MCF 10A (cell line): Measurements from ENCODE around the gene DAAM1. TPM values are rescaled to one million over a fixed set of nuclear protein-coding genes. Genes with fewer than 3 reads are reported as not detected.

ENCODE experiments used
- BruUV-seq: library from RNA; stranded (reverse); fragments of 400-500 nt; replicated peaks from 2 replicates; lab custom pipeline; 2021; lab: Mats Ljungman, UMichigan
- CTCF ChIA-PET: fragments of 300-600 bp; sonication (Branson Sonifier 250); formaldehyde crosslinking; extraction: SDS; loops from one replicate; lab custom pipeline; 2021; ENCODE audit warnings: antibody characterized with exemption, inconsistent platforms; lab: Yijun Ruan, JAX
- POLR2A ChIA-PET: fragments of 300-600, 350-650 bp; sonication (Branson Sonifier 250); formaldehyde crosslinking; extraction: SDS; loops from one replicate; lab custom pipeline; 2020; ENCODE audit warnings: antibody characterized with exemption, inconsistent platforms; lab: Yijun Ruan, JAX
- DNase-seq: peaks from one replicate; pipeline ENCODE4 v3.0.0-alpha.2; 2018; ENCODE audit not compliant: unreplicated experiment
- H3K27ac Mint-ChIP-seq: one replicate; pipeline ENCODE4 v1.8.0; 2022; ENCODE audit warnings: mild to moderate bottlenecking, low read depth, mixed read lengths; ENCODE audit not compliant: unreplicated experiment
- H3K27me3 Mint-ChIP-seq: one replicate; pipeline ENCODE4 v1.8.0; 2022; ENCODE audit warnings: mixed read lengths; ENCODE audit not compliant: insufficient read depth, unreplicated experiment
- H3K36me3 Mint-ChIP-seq: one replicate; pipeline ENCODE4 v1.8.0; 2022; ENCODE audit warnings: mild to moderate bottlenecking, moderate library complexity, mixed read lengths; ENCODE audit not compliant: insufficient read depth, unreplicated experiment
- H3K4me1 Mint-ChIP-seq: one replicate; pipeline ENCODE4 v1.8.0; 2022; ENCODE audit warnings: mixed read lengths; ENCODE audit not compliant: insufficient read depth, unreplicated experiment
- H3K4me3 Mint-ChIP-seq: one replicate; pipeline ENCODE4 v1.8.0; 2022; ENCODE audit warnings: mild to moderate bottlenecking, moderate library complexity, mixed read lengths; ENCODE audit not compliant: unreplicated experiment
- H3K9me3 Mint-ChIP-seq: one replicate; pipeline ENCODE4 v1.8.0; 2022; ENCODE audit warnings: mixed read lengths; ENCODE audit not compliant: unreplicated experiment
- intact Hi-C: fragments of 100-400 bp; cut with micrococcal nuclease; formaldehyde crosslinking; loops from 2 replicates; pipeline ENCODE4 v1.14.1; 2022
- total RNA-seq: library from RNA; stranded (reverse); gene quantifications from 2 replicates; pipeline ENCODE4 v1.2.3, GENCODE V29; 2022
- TF ChIP-seq, protein P1 (sequence below): fragments of 200-600 bp; IDR thresholded peaks from one replicate; pipeline ENCODE4 v1.8.0; 2022; ENCODE audit warnings: antibody characterized with exemption, mild to moderate bottlenecking; ENCODE audit not compliant: unreplicated experiment

The DAAM1 gene
- total RNA-seq, 1 experiment from 2014 or later: 27.4 TPM

DNA sequence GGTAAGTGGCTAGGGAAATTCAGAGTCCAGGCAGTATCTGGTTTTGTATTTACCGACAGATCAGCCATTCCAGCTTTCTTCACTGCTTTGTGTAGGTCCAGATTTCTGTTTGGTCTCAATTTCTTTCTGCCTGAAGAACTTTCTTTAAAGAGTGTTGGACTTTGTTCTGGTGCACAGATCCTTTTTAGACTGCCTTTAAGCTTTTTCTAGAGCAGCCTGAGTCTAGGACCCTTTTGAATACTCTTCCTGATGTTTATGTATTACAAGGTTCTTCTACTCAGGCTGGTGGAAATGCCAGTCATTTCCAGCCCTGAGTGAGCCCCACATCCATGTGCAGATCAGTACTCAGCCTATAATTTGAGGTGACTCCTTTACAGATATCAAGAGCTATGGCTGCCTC is 54.7 kb downstream of the DAAM1 start:
- H3K4me3 Mint-ChIP-seq: no peak overlapping the region
- no peaks in the 10 kb centered on the region for H3K36me3 Mint-ChIP-seq
- H3K4me1 Mint-ChIP-seq: peaks cover 6% of the 10 kb centered on the region
- TF ChIP-seq, protein P1, sequence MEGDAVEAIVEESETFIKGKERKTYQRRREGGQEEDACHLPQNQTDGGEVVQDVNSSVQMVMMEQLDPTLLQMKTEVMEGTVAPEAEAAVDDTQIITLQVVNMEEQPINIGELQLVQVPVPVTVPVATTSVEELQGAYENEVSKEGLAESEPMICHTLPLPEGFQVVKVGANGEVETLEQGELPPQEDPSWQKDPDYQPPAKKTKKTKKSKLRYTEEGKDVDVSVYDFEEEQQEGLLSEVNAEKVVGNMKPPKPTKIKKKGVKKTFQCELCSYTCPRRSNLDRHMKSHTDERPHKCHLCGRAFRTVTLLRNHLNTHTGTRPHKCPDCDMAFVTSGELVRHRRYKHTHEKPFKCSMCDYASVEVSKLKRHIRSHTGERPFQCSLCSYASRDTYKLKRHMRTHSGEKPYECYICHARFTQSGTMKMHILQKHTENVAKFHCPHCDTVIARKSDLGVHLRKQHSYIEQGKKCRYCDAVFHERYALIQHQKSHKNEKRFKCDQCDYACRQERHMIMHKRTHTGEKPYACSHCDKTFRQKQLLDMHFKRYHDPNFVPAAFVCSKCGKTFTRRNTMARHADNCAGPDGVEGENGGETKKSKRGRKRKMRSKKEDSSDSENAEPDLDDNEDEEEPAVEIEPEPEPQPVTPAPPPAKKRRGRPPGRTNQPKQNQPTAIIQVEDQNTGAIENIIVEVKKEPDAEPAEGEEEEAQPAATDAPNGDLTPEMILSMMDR: no peak
- intact Hi-C loops: no loop called here
- ChIA-PET POLR2A (no interaction called here), CTCF (interaction anchor here (0.8 kb wide), 2 partner anchors 18 to 115 kb away, joined by 3 read pairs; no protein-coding TSS in a partner anchor)
- H3K27ac Mint-ChIP-seq: no peak overlapping the region
- DNase-seq: no peak
- H3K27me3 Mint-ChIP-seq: no peaks in the 10 kb centered on the region
- BruUV-seq: no TSS peak
- no peaks in the 10 kb centered on the region for H3K9me3 Mint-ChIP-seq

DNA sequence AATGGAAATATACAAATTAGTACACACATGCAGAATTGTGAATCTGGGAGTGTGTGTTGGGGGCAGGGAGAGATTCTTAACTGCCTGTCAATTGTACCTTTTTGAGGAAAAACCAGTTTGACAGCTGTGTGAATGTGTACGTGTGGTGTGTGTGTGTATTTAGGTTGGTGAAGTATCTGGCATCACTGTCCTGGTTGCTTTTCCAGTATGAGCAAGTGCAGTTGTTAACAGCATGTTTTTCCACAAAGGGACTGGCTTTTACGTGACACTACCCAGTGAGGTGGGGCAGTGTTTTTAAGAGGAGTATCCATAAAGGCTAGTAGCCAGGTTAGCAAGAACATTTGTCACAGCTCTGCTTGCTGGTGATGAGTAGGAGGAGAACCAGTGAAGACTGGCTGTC is 56.1 kb downstream of the DAAM1 start:
- ChIA-PET CTCF (interaction anchor here (0.6 to 0.9 kb wide), 2 partner anchors 23 to 30 kb away, joined by 3 read pairs; no protein-coding TSS in a partner anchor), POLR2A (no interaction called here)
- H3K36me3 Mint-ChIP-seq: no peaks in the 10 kb centered on the region
- H3K27me3 Mint-ChIP-seq: no peaks in the 10 kb centered on the region
- TF ChIP-seq, protein P1: no peak
- no TSS peak for BruUV-seq
- no peak for DNase-seq
- peaks cover 6% of the 10 kb centered on the region for H3K4me1 Mint-ChIP-seq
- no peaks in the 10 kb centered on the region for H3K9me3 Mint-ChIP-seq
- intact Hi-C loops: no loop called here
- H3K4me3 Mint-ChIP-seq: no peak overlapping the region
- H3K27ac Mint-ChIP-seq: no peak overlapping the region

DNA sequence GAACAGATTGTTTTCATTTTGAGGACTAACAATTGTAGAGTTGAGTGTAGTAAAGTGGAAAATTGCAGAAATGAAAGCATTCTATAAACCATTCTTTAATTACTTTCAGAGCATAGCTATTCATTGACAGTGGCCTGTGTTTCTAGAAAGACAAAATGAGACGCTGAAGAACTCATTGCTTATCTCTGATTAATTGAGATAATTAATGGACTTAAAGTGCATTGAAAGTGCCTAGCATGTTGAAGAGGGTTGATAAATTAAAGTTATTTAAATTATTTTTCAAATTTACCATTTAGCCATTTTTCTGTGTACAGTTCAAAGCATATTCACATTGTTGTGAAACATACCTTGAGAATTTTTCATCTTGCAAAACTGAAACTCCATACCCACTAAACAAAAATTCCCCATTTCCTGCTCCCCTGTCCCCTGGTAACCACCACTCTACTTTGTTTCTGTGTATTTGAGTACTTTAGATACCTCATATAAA is 57.4 kb downstream of the DAAM1 start:
- Mint-ChIP-seq H3K27me3 (no peaks in the 10 kb centered on the region), H3K36me3 (no peaks in the 10 kb centered on the region), H3K9me3 (no peaks in the 10 kb centered on the region), H3K4me1 (peaks cover 6% of the 10 kb centered on the region), H3K4me3 (no peak overlapping the region), H3K27ac (no peak overlapping the region)
- intact Hi-C loops: no loop called here
- POLR2A ChIA-PET: no interaction called here
- no peak for DNase-seq
- CTCF ChIA-PET: no interaction called here
- BruUV-seq: no TSS peak
- TF ChIP-seq, protein P1: no peak

DNA sequence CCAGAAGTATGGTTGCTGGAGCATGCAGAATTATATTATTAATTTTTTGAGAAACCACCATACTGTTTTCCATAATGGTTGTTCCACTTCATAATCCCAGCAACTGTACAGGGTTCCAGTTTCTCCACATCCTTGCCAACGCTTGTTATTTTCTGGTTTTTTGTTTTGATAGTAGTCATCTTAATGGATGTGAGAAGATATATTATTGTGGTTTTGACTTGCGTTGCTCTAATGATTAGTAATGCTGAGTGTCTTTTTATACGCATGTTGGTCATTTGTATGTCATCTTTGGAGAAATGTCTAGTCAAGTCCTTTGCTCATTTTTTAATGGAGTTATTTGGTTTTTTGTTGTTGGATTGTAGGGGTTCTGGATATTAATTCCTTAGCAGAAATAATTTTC is 58.1 kb downstream of the DAAM1 start:
- no peak overlapping the region for H3K4me3 Mint-ChIP-seq
- H3K27me3 Mint-ChIP-seq: no peaks in the 10 kb centered on the region
- TF ChIP-seq, protein P1: no peak
- H3K9me3 Mint-ChIP-seq: no peaks in the 10 kb centered on the region
- DNase-seq: no peak
- no TSS peak for BruUV-seq
- peaks cover 6% of the 10 kb centered on the region for H3K4me1 Mint-ChIP-seq
- POLR2A ChIA-PET: no interaction called here
- intact Hi-C loops: no loop called here
- no peaks in the 10 kb centered on the region for H3K36me3 Mint-ChIP-seq
- CTCF ChIA-PET: no interaction called here
- no peak overlapping the region for H3K27ac Mint-ChIP-seq
